GM18858 (cell line): ENCODE measurements around the gene SH3RF3.

ENCODE experiments used
- ATAC-seq: cut with Tn5 transposase; IDR thresholded peaks from one replicate; pipeline ENCODE4 v1.9.1; 2021; ENCODE audit not compliant: unreplicated experiment

SH3RF3 gene

DNA sequence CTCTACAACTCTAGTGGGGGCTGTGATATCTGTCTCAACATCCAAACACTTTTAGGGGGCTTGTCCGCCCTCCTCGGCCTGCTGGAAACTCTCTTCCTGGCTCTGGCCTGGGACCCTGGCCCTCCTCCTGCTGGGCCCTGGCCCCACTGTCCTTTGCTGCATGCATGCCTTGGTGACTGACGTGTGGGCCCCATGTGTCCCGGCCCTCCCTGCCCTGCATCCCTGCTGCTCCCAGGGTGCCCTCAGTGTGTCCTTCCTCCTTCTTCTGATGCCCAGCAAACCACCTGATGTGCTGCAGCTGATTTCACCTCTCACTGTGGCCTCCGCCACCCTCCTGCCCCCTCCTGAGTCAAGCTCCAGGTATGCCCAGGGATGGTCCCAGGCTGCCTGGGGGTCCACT is 383.1 kb downstream of the SH3RF3 start:
- ATAC-seq: no peak

DNA sequence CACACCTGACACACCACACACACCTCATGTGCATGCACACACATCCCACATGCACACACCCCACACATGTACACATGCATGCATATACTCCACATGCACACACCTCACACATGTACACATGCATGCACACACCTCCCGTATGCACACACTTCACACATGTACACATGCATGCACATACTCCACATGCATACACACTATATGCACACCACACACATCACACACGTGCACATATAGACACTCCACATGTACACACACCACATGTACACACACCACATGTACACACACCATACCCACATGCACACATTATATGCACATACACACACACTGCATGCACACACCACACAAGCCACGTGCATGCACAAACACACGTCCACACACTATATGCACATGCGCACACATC is 384.2 kb downstream of the SH3RF3 start:
- ATAC-seq: no peak

DNA sequence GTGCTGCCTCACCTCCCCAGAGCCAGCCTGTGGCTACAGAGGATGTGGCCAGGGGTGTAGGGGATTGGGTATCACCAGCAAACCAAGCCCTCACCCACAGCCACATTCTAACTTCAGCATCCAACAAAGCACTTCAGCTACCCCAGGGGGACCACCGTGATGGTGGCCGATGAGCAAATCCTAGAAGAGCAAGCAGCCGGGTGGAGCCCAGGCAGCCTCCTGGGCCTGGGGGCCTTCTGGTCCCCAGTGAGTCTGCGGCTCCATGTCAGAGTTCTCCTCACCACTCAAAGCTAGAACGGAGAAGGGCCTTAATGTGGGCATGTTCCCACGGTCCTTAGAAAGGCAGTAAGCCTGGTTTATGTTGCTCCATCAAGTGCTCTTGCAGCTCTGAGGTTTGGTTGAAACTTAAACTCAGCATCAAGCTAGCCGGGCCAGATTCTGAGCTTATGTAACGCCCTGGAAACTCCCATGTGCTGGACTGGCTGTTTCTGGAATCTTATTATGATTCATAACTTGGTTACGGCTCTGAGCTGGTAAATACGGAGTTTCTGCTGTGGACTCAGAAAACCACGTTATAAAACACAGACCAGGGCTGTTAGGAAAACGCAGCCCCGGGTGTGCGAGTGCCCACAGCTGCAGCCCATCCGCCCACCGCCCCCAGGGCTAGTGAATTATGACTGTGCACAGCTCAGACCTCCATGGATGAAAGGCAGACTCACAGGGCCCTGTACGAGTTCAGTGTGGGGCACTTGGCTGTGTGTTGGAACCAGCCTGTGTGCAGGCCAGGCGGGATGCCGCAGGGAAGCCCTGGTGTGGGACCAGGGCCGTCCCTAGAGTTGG is 385.0 kb downstream of the SH3RF3 start:
- ATAC-seq: peak; percentile 72

DNA sequence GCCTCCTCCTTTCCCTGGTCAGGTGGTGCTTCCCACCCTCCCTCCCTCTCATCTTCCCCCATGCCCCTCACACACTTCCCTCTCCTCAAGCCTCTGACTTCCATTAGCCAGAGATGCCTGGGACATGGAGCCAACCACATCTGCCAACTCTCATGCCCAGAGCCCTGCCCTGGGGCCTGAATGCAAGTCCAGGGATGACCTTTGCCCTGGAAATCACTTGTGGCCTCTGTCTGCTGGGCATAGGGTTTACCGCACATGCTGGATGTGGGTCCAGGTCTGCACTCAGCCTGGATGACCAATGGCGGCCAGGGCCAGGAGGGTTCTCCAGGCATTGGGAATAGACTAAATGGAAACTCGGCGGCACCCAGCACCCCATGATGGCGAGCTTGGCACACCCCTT is 385.9 kb downstream of the SH3RF3 start:
- no peak for ATAC-seq

DNA sequence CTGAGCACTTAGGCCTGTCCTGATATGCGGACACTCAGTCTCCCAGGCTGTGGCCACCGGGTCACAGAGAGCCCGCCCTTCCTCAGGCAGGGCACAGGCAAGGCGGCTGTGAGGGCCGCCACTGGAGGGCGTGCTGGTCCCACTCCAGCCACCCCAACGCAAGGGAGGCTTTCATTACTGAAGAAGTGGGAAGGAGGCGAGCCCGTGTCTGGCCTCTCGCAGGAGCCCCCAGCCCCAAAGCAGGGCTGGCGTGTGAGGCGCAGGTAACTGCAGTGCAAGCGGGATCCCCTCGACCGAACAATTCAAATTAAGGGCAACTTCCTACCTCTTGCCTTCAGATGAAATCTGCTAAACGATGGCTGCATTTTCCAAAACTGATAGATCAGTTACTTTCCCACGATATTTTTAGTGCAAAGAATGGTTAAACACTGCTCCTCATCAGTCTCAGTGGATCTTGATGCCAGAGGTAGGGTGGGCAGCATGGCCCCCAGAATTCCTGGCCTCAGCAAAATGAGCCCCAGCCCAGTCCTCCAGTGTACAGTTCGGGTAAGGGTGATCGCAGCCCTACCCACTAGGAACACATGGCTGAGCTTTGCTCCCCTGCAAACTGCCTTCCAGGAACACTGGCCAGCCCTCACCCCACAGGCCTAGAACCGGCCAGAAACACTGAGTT is 387.6 kb downstream of the SH3RF3 start:
- ATAC-seq: no peak

DNA sequence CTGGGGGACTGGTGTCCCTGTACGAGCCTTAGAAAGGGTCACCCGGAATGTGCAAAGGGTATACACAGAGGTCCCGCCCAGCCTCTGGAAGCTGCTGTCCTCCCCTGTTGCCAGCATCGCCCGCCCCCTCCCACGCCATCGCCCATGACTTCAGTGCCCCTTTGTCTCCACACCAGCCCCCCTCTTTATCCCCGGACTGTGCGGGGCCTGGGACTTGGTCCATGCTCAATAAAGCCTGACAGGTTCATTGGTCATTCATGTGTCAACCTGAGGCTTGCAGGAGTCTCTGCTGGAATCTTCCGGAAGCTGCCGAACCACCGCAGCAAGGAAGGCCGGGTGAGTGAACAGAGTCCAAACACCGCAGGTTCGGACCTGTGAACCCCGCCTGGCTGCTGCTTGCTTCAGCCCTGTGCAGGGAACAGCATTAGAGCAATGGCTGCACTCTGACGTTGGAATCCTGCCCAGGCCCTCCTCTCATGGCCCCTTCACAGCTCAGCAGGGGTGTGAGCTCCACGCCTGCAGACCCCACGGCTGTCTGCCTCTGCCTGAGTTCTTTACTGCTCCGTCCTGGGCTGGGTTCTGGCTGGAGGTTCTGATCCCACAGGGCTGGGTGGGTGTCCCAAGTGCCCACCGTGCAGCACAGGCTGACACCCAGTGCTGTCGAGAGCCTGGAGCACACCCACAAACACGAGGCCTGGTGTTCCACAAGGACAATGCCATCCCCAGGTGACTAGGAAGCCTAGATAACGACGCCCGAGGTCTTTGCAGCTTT is 388.3 kb downstream of the SH3RF3 start:
- ATAC-seq: no peak

DNA sequence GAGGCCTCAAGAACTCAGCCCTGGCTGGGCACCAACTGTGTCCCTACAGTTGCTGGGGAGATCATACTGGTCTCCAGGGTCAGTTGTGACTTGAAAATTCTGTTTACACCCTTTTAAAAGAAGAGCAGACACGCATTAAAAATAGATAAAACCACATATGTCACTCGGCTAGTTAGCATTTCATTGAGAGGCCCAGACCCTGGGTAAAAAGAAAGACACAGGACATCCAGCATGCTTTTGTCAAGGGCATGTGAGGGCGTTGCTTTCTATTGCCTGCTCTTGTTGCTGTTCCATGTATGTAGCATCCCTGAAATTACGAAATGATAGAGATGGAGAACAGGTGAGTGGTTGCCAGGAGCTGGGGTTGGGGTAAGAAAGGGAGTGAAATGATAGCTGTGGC is 390.5 kb downstream of the SH3RF3 start:
- ATAC-seq: no peak

DNA sequence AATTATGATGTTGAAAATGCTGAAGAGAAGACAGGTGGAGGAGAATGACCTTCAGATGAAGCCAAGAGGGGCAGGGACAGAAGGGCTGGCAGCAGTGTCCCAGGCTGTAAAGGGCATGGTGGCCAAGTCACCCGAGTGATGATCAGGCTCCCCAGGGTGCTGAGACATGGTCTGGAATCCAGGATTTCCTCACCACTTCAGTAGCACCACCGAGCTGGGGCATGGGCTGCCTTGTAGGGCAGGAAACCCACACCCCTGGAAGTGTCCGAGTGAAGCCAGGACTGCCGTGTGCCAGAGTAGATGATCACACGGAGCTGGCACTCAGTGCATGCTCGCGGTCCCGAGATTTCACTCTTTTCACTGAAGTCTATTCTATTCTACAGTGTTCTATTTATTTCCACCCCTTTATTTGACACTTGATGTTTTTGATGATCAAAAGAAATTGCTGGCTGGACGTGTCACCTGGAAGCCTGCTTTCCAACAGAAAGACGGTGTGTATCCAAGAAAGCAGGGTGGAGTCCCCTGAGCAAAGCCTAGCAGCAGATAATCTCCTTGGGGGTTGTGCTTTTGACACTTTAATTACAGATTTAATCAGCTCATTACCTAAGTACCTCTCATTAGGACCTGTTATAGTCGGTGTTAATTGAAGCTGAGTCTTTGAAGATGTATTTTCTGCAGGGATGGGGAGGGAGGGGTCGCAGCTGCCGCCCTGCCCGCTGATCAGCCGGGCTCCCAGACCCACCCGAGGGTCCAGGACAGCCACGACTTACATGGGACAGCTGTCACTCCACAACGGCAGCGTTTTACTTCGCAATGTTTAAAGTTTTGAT is 392.4 kb downstream of the SH3RF3 start:
- ATAC-seq: no peak

GRCh38 chr2:109522063-109522374 is 393.0 kb downstream of the SH3RF3 start:
- ATAC-seq: no peak

DNA sequence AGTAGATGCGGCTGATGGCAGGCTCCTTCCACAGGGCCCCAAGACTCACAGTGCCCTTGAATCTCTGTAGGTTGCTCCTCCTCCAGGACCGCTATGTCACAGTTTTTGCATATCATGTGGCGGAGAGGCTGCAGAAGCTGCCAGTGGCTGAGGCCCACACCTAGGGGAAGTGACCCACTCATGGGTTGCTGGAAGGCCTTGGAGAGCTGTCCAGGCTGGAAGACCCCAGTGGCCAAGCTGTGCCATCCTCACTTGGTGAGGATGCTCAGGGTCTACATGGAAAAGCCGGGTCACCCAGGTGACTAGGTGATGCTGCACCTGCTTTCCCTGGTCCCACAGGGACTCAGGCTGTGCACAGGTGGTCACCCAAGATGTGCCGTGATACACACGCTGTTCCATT is 394.1 kb downstream of the SH3RF3 start:
- ATAC-seq: no peak

GRCh38 chr2:109523536-109524361 is 394.7 kb downstream of the SH3RF3 start:
- ATAC-seq: no peak

GRCh38 chr2:109525836-109526235 is 396.8 kb downstream of the SH3RF3 start:
- ATAC-seq: no peak

GRCh38 chr2:109526442-109526970 is 397.5 kb downstream of the SH3RF3 start:
- no peak for ATAC-seq

DNA sequence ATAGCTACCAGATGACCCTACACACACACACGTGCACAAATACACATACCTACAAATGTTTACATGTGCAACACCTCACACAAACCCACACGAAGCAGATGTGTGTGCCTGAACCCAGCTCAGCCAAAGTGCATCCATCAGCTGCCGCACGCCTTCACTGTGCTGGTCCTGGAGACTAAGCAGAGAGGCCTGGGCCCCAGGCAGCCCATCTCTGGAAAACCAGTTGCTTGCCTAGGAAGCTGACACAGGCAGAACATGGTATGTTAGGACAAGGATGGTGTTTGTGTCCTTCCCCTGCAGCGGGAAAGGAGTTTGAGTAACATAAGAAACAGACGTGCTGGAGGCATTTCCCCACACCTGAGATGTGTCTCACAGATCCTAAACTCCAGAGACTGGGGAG is 398.1 kb downstream of the SH3RF3 start:
- ATAC-seq: no peak

- ATAC-seq: no peak
Observed at GRCh38 chr2:109527846-109528705, 399.1 kb downstream of the SH3RF3 start.

- no peak for ATAC-seq
Observed at GRCh38 chr2:109528811-109529501, 400.0 kb downstream of the SH3RF3 start.

- no peak for ATAC-seq
Observed at GRCh38 chr2:109529532-109530449, 400.8 kb downstream of the SH3RF3 start.
